Ovary (tissue), 3 donors: Measurements from ENCODE around the gene BAG5.

Experiments used
- EP300 ChIP-seq: sonication (generic); formaldehyde crosslinking; IDR thresholded peaks from one replicate; pipeline ENCODE4 v1.6.1; 2017; ENCODE audit warnings: antibody characterized with exemption
- TF ChIP-seq, protein P1 (sequence below), 3 donors: fragments of 450-650 bp in 2 of 3; fragments of 200-600 bp in 1 of 3; IDR thresholded peaks; one replicate each; pipeline versions ENCODE4 v1.5.1 to v1.8.0; 2016 to 2022; ENCODE audit warnings: antibody characterized with exemption in 3 of 3, mild to moderate bottlenecking in 1 of 3
- donor health status: DM: no; HTN: no; CAD: no.

DNA sequence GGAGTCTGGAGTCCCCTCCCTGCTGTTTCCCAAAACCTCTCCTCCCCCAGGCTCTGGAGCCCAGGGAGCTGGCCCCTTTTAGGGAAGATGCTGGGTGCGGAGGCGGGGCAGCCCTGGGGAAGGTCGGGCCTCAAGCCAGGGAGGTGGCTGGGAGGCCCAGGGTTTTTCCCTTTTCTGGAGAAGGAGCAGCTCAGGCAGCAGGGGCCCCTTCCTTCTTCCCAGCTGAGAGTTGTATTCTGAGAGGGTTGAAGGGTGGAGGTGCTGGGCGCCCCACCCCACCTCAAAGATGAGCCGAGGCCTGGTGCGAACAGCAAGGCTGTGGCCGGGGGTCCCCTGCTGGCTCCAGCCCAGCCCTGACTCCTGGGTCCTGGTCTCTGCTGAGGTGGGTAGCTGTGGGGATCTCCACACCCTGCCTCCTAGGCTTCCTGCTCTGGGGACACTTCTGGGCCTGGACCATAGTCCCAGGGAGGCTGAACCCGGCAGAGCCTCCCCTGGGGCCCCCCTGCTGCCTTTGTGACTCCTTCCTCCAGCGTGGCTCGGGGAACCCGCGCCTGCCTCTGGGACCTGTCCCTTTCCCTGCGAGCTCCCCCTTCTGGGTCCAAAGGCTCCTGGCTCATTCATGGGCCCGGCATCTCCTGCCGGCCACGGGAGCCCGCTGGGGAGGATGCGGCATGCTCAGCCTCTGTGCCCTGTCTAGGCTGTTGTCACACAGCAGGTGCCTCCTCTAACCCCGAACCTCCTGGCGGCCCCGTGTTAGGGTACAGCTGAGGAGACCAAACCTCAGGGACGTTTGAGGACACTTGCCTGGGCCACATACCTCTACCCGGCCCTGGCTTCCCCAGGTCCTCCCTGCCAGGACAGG, 29.1 kb downstream of the BAG5 start:
- TF ChIP-seq, protein P1, sequence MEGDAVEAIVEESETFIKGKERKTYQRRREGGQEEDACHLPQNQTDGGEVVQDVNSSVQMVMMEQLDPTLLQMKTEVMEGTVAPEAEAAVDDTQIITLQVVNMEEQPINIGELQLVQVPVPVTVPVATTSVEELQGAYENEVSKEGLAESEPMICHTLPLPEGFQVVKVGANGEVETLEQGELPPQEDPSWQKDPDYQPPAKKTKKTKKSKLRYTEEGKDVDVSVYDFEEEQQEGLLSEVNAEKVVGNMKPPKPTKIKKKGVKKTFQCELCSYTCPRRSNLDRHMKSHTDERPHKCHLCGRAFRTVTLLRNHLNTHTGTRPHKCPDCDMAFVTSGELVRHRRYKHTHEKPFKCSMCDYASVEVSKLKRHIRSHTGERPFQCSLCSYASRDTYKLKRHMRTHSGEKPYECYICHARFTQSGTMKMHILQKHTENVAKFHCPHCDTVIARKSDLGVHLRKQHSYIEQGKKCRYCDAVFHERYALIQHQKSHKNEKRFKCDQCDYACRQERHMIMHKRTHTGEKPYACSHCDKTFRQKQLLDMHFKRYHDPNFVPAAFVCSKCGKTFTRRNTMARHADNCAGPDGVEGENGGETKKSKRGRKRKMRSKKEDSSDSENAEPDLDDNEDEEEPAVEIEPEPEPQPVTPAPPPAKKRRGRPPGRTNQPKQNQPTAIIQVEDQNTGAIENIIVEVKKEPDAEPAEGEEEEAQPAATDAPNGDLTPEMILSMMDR (IDR thresholded peaks at IDR 0.05), result no peak
- TF ChIP-seq EP300, result no peak
